NCI-H1092 treated with DMSO at 0.1 percent for 48 hours (cell line): Measurements from ENCODE around the gene CCDC120.

Experiments used
- DNase-seq: peaks from one replicate; lab custom pipeline; 2025; lab: John Stamatoyannopoulos, UW

Gene CCDC120

GRCh38 chrX:49058794-49059193 lies at the start of gene CCDC120:
Gene CCDC120 (plus strand): TSS chrX:49058999. CDS start chrX:49062042, 3,043 bp downstream.
- DNase-seq = no peak

- no peak for DNase-seq
These were observed 39.7 kb upstream of the CCDC120 start for GRCh38 chrX:49019050-49019449.

GRCh38 chrX:49019599-49020249 lies 39.1 kb upstream of the CCDC120 start:
- no peak for DNase-seq

GRCh38 chrX:49029876-49030275 lies 28.9 kb upstream of the CCDC120 start:
- no peak for DNase-seq

GRCh38 chrX:49030283-49030682 lies 28.5 kb upstream of the CCDC120 start:
- DNase-seq = no peak

- no peak for DNase-seq
These were observed 20.8 kb upstream of the CCDC120 start for GRCh38 chrX:49037883-49038475.

GRCh38 chrX:49039598-49040375 lies 19.0 kb upstream of the CCDC120 start:
- no peak for DNase-seq

- DNase-seq = no peak
These were observed 18.3 kb upstream of the CCDC120 start for GRCh38 chrX:49040376-49040955.

GRCh38 chrX:49041744-49042580 lies 16.8 kb upstream of the CCDC120 start:
- DNase-seq = no peak

GRCh38 chrX:49042581-49043219 lies 16.1 kb upstream of the CCDC120 start:
- DNase-seq = no peak

GRCh38 chrX:49043220-49043986 lies 15.4 kb upstream of the CCDC120 start, which contains the start of gene TFE3:
Gene TFE3 (minus strand): TSS chrX:49043357. CDS start chrX:49043226, 131 bp downstream.
- DNase-seq = peak; percentile 99

- DNase-seq = no peak
These were observed 14.9 kb upstream of the CCDC120 start for GRCh38 chrX:49043987-49044281.

GRCh38 chrX:49053223-49054072 lies 5.4 kb upstream of the CCDC120 start:
- peak; percentile 87 for DNase-seq

GRCh38 chrX:49054073-49054762 lies 4.6 kb upstream of the CCDC120 start:
- DNase-seq = no peak

- no peak for DNase-seq
These were observed 402 bp downstream of the CCDC120 start for GRCh38 chrX:49059201-49059600.

- DNase-seq = no peak
These were observed 884 bp downstream of the CCDC120 start for GRCh38 chrX:49059681-49060085.

GRCh38 chrX:49060914-49061313 lies 2.1 kb downstream of the CCDC120 start:
- no peak for DNase-seq

GRCh38 chrX:49061490-49061889 lies 2.7 kb downstream of the CCDC120 start:
- DNase-seq = no peak

GRCh38 chrX:49061916-49062315 lies 3.1 kb downstream of the CCDC120 start:
- no peak for DNase-seq
